Activated CD4-positive, alpha-beta T cell treated with anti-CD3 and anti-CD28 coated beads, Interleukin-2, Interleukin-4, amounts not matched to agents 100 ng/mL and 50 ng/mL, durations not matched to agents 16 hours and 8 hours (primary cell): ENCODE measurements around the gene ST8SIA3.

ENCODE experiments used
- DNase-seq: peaks from one replicate; pipeline ENCODE4 v3.0.0-alpha.2; 2020; ENCODE audit warnings: low spot score

ST8SIA3 gene, protein sequence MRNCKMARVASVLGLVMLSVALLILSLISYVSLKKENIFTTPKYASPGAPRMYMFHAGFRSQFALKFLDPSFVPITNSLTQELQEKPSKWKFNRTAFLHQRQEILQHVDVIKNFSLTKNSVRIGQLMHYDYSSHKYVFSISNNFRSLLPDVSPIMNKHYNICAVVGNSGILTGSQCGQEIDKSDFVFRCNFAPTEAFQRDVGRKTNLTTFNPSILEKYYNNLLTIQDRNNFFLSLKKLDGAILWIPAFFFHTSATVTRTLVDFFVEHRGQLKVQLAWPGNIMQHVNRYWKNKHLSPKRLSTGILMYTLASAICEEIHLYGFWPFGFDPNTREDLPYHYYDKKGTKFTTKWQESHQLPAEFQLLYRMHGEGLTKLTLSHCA

GRCh38 chr18:57352271-57352701, at the start of gene ST8SIA3:
TSS of gene ST8SIA3 (plus strand) at chr18:57352557. CDS start at chr18:57352847, 290 bp downstream.
- DNase-seq: no peak

DNA sequence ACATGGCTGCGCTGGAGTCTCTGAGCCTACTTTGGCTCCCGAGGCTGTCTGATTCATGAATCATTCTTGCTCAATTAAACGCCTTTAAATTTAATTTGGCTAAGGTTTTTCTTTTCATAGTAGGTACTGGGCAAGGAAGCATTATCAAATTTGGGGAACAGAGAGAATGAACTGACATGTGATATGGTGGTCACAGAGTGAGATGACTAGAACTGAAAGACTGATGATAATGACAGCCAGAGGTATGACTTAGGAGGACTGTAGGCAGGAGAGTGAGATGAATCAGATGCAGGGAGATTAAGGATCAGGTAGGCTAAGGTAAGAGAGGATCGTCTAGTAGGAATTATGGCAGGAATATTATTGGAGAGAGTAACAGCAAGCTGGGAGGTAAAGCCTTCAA, 40.9 kb upstream of the ST8SIA3 start:
- no peak for DNase-seq

GRCh38 chr18:57312346-57313144, 39.8 kb upstream of the ST8SIA3 start:
- DNase-seq: no peak

DNA sequence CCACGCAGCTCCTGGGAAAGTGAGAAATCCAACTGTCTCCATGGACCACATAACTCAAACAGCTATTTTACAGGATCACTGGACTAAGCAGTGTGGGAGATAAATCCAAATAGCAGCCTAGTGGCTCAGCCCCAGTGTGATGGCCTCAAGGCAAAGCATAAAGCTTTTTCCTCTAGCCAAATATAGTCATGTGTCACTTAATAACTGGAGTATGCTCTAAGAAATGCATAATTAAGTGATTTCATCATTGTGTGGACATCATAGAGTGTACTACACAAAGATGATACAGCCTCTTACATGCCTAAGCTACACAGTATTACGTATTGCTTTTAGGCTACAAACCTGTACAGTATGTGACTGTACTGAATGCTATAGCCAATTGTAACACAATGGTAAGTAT, 31.8 kb upstream of the ST8SIA3 start:
- no peak for DNase-seq

GRCh38 chr18:57325491-57326166, 26.7 kb upstream of the ST8SIA3 start:
- no peak for DNase-seq

- DNase-seq: no peak
Measured at GRCh38 chr18:57326718-57327323, 25.5 kb upstream of the ST8SIA3 start.

DNA sequence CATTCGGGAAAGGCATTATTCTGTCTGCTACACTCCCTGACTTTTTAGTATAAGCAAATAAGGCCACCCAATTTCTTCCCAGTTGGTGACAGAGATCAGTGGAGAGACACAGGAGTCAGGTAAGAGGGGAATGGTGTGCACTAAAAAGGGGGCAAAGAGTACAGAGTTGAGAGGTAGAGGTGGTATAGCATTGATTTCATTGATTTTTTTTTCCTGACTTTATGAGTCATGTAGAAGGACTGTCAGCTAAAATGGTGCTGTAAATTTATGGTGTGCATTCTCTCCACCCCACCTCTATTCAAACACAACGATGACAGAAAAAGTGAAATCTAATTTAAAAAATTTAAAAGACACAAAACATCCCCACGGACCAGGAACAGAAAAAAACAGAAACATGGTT, 23.7 kb upstream of the ST8SIA3 start:
- DNase-seq: no peak

- DNase-seq: no peak
Measured at GRCh38 chr18:57329856-57330255, 22.5 kb upstream of the ST8SIA3 start.

DNA sequence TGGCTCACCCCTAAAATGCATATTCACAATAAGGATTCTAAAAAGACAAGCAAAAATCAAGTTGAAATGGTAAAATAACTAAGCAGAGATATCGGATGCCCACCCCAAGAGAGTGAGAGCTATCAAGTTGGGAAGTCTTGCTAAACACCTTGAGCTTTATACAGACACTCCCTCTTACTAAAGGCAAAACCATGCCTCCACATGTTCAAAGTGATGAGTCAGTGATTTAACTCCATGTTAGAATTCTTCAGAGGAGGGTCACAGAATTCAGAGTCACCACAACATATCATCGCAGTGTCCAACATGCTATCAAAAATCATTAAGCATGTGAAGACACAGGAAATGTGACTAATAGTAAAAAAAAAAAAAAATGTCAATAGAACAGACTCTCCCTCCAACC, 20.6 kb upstream of the ST8SIA3 start:
- no peak for DNase-seq

DNA sequence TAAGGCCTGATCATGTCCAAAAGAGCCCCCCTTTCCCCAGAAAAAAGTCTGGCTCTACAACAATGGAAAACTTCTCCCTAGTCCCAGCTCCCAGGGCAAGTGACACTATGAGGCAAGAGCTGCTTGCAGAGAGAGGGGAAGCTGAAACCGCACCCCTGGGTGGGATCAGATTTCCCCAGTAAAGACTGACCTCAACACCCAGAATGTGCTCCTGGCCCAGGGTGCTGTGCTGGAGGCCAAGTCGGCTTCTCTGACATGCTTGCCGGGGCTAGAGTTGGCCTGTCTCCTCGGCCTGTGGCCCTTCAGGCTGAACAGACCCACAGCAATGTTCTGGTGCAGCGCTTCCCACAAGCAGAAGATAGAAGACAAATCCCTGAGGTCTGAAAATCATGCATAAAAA, 18.4 kb upstream of the ST8SIA3 start:
- no peak for DNase-seq

DNA sequence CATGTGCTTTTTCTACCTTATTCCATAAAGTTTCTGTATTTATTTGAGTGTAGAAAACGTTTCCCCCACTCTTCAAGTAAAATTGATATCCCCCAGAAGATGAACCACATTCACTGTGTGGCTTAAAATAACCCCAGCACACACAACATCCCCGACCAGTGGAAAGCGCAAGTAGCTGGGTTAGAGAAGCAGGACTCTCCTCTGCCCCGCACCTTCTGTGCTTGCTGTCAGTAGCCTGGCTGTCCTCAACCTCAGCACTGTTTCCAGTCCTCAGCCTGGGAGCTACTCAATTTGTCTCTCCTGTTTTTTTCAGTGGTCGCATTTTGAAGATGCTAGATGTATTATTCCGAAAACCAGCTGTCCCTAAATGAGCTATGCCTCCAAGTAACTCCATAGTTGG, 18.0 kb upstream of the ST8SIA3 start:
- no peak for DNase-seq

DNA sequence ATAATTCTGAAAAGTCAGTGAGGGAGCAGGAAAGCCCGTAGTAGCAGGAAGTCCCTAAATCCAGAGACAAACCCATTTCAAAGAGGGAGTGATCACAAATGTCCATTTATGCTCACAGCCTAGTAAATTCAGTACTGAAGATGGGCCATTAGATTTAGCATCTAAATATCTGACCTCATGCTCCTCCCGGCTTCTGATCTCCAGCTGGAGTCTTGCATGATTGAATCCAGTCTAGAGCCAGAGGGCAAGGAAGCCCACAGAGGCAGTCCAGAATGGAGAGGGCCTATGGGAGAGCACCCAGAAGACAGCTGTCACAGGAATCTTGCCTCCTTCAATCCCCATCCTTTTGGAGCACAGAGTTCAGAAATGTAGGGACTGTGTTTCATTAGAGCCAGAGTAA, 16.0 kb upstream of the ST8SIA3 start:
- no peak for DNase-seq

DNA sequence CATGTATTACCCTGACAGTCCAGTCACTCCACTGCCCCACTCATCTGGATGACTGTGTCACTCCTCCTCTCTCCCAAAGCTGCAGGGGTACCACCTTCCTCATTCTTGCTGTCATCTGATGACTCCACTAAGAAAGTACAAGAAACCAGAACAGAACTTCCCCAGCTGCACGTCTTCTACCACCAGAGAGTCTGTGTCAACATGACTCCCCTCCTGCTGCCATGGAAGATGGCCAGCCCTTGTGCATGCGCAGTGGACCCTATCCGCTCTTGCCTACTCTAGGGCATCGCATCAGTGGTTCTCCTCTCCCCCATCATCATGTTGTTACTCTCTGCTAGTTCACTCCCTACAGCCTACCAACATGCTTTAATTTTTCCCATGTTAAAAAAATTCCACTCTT, 14.5 kb upstream of the ST8SIA3 start:
- no peak for DNase-seq

GRCh38 chr18:57343833-57344232, 8.5 kb upstream of the ST8SIA3 start:
- DNase-seq: no peak

GRCh38 chr18:57346876-57347275, 5.5 kb upstream of the ST8SIA3 start:
- no peak for DNase-seq

GRCh38 chr18:57347784-57348183, 4.6 kb upstream of the ST8SIA3 start:
- DNase-seq: no peak

DNA sequence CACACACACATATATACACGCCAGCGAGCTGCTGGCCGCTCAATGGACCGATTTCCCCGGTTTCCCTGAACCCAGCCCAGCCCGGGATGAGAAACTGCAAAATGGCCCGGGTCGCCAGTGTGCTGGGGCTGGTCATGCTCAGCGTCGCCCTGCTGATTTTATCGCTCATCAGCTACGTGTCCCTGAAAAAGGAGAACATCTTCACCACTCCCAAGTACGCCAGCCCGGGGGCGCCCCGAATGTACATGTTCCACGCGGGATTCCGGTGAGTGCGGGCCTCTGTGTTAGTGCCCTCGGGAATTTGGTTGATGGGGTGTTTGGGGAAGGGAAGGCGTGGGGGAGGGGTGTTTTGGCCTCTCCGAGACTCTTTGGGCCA, 392 bp downstream of the ST8SIA3 start:
- DNase-seq: no peak

DNA sequence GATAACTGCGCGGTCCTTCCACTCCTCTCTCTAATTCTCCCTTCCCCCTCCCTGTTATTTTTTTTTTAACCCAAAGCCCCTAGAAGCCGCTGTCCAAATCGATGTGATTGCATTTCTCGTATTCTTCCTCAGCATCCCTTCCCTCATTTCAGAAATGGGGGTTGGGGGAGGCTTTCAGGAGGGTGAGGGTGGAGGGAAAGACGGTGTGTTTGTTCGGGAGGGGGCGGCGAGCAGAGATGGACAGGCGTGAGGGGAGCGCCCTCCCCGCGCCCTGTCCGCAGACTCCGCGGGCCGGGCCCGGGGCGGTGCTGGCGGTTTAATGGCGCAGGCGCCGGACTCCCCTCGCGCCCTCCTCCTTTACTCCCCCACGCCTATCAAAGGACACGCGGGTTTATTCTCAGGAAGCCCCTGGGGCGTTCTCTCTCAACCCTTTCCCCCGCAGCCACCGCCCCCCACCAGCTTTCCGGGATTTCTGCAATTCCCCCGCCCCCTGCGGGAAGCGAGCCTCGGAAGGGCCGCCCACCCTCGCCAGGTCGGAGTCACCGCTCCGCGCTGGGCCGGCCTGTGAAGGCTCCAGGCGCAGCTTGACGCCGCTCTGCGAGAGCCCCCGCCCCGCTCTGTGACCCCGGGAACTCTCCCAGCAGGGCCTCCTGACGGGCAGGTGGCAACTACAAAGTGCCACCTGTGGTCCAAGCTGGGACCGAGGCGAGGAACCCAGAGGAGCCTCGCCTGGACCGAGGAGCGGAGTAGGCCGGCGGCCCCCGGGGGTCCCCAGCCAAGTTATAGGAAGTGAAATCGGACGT, 981 bp downstream of the ST8SIA3 start:
- DNase-seq: no peak

DNA sequence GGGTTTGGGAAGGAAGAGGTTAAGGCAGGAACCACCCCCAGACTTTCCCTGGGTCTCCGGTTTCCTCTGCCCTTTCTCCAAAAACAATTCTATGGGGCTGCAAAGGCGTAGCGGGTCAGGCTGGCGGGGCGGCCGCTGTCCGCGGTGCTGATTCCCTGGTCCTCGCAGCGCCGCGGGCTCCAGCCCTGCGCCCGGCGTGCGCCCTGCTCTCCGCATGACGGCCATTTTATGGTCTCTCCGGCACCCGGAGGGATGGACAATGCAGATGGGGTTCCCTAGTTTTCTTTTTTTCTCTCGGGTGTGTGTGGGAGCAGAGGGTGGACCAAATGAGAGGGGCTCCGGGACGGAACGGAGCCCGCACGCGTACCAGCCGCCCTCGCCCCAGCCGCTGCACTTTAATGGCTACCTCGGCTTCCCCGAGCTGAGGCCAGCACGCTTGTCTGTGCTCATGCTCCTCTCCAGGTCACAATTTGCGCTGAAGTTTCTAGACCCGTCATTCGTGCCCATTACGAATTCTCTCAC, 1.6 kb downstream of the ST8SIA3 start:
- DNase-seq: peak; percentile 2

DNA sequence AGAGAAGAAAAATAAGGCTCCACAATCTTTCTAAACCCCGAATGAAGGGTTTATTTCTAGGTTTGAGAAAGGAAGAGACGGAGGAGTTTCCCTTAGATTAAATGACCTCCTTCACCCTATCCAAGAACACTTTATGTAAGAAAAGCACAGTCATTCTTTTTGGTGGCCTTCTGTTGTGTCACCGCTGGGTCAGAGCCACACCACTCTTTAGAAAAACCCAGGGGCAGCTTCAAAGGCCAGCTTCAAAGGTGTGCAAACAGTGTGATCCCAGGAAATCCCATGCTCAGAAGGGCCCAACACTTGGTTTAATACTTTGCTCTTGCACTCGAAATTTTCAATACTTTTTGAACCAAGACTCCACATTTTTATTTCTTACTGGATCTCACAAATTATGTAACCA, 7.1 kb downstream of the ST8SIA3 start:
- no peak for DNase-seq

GRCh38 chr18:57362714-57363113, 10.4 kb downstream of the ST8SIA3 start:
- DNase-seq: no peak
